NCI-H2171 treated with DMSO at 0.1 percent for 48 hours (cell line): ENCODE data around the gene FBXL13.
"Not testable (repeated sequence)": the region's sequence is repeated elsewhere in the genome, so short reads cannot be mapped to it uniquely, and the experiment has no call there.

Experiments
- DNase-seq: peaks from one replicate; lab custom pipeline; 2025; lab: John Stamatoyannopoulos, UW

FBXL13 gene

GRCh38 chr7:102849538-102849937 is 225.1 kb downstream of the FBXL13 start:
- DNase-seq, result no peak

GRCh38 chr7:102849079-102849478 is 225.5 kb downstream of the FBXL13 start:
- no peak for DNase-seq

- DNase-seq, result no peak
Measured at GRCh38 chr7:102845346-102845745, 229.2 kb downstream of the FBXL13 start.

GRCh38 chr7:102843850-102844249 is 230.7 kb downstream of the FBXL13 start:
- no peak for DNase-seq

GRCh38 chr7:102842284-102842683 is 232.3 kb downstream of the FBXL13 start:
- no peak for DNase-seq

GRCh38 chr7:102841290-102841689 is 233.3 kb downstream of the FBXL13 start:
- DNase-seq, result peak; percentile 38

GRCh38 chr7:102840404-102840803 is 234.2 kb downstream of the FBXL13 start:
- no peak for DNase-seq

GRCh38 chr7:102838572-102839101 is 236.0 kb downstream of the FBXL13 start:
- not testable (repeated sequence) for DNase-seq

- DNase-seq, result no peak
Measured at GRCh38 chr7:102837802-102838201, 236.8 kb downstream of the FBXL13 start.

GRCh38 chr7:102836977-102837376 is 237.6 kb downstream of the FBXL13 start:
- DNase-seq, result no peak

- DNase-seq, result no peak
Measured at GRCh38 chr7:102836191-102836919, 238.2 kb downstream of the FBXL13 start.

- no peak for DNase-seq
Measured at GRCh38 chr7:102834999-102835398, 239.6 kb downstream of the FBXL13 start.

- DNase-seq, result no peak
Measured at GRCh38 chr7:102834466-102834865, 240.1 kb downstream of the FBXL13 start.

- DNase-seq, result no peak
Measured at GRCh38 chr7:102833343-102833742, 241.3 kb downstream of the FBXL13 start.

GRCh38 chr7:102832674-102833073 is 241.9 kb downstream of the FBXL13 start:
- no peak for DNase-seq

- peak; percentile 4 for DNase-seq
Measured at GRCh38 chr7:102830197-102830596, 244.4 kb downstream of the FBXL13 start.

GRCh38 chr7:102829075-102829474 is 245.5 kb downstream of the FBXL13 start:
- no peak for DNase-seq

- DNase-seq, result no peak
Measured at GRCh38 chr7:102828286-102828685, 246.3 kb downstream of the FBXL13 start.

GRCh38 chr7:102823390-102824119 is 251.0 kb downstream of the FBXL13 start:
- DNase-seq, result no peak

GRCh38 chr7:102821994-102822747 is 252.4 kb downstream of the FBXL13 start:
- no peak for DNase-seq

- no peak for DNase-seq
Measured at GRCh38 chr7:102819151-102819550, 255.4 kb downstream of the FBXL13 start.
